GM12878 (cell line): ENCODE data around the gene CPT1C. TPM values are rescaled to one million over a fixed set of nuclear protein-coding genes. Genes with fewer than 3 reads are reported as not detected.

ENCODE experiments used
- ATF2 ChIP-seq: IDR thresholded peaks from 2 replicates; pipeline ENCODE4 v1.6.1; 2012; ENCODE audit warnings: low read length, inconsistent platforms
- ESRRA ChIP-seq: IDR thresholded peaks from 2 replicates; pipeline ENCODE4 v1.6.1; 2012; ENCODE audit warnings: mild to moderate bottlenecking, low read length, improper control_type of control experiment
- JUND ChIP-seq: IDR thresholded peaks from 2 replicates; pipeline ENCODE4 v1.6.1; 2012; ENCODE audit warnings: low read depth, mild to moderate bottlenecking, low read length, improper control_type of control experiment, moderate library complexity
- NR2C1 ChIP-seq: fragments of 450-650 bp; IDR thresholded peaks from 2 replicates; pipeline ENCODE4 v1.6.1; 2017; ENCODE audit warnings: antibody characterized with exemption, mild to moderate bottlenecking, moderate library complexity
- RAD51 ChIP-seq: fragments of 450-650 bp; IDR thresholded peaks from 2 replicates; pipeline ENCODE4 v1.6.1; 2016; ENCODE audit warnings: moderate library complexity, mild to moderate bottlenecking, inconsistent platforms
- SRF ChIP-seq, 2 experiments: IDR thresholded peaks; 2 replicates each; pipeline ENCODE4 v1.6.1; 2011; ENCODE audit warnings: low read depth in 2 of 2, low read length in 2 of 2, mild to moderate bottlenecking in 1 of 2, moderate library complexity in 1 of 2
- YBX1 ChIP-seq: fragments of 450-650 bp; IDR thresholded peaks from 2 replicates; pipeline ENCODE4 v1.6.1; 2016; ENCODE audit warnings: antibody characterized with exemption
- ZZZ3 ChIP-seq: IDR thresholded peaks from 2 replicates; pipeline ENCODE4 v1.6.1; 2011; ENCODE audit warnings: low read depth; ENCODE audit not compliant: control insufficient read depth, insufficient read length
- polyA plus RNA-seq, 11 experiments: library from polyadenylated mRNA; depleted of rRNA in 4 of 11; unstranded in 6 of 11; stranded (reverse) in 5 of 11; fragments of >200 nt; fragmentation: Nextera tagmentation in 4 of 11; fragmentation: Illumina TruSeq in 1 of 11; extraction: Ambion mirVana in 4 of 11; extraction: Trizol in 1 of 11; gene quantifications; 1 replicate in 1 of 11; 2 replicates in 10 of 11; pipeline versions ENCODE4 v1.2.1 to v1.2.3, GENCODE V29; 2011 to 2016; ENCODE audit warnings: inconsistent platforms in 2 of 11, missing spikeins in 2 of 11, low read depth in 1 of 11
- total RNA-seq, 4 experiments: library from RNA; depleted of rRNA in 3 of 4; stranded (reverse); fragments of >200 nt in 3 of 4; fragmentation: Illumina TruSeq in 1 of 4; extraction: Trizol in 1 of 4; gene quantifications; 2 replicates each; pipeline versions ENCODE4 v1.2.1 to v1.2.3, GENCODE V29; 2013 to 2021
- TF ChIP-seq, protein P1 (sequence below): fragments of 450-650 bp; formaldehyde crosslinking; IDR thresholded peaks from 2 replicates; pipeline ENCODE4 v1.5.0; 2022; ENCODE audit warnings: mild to moderate bottlenecking, missing genetic modification characterization

CPT1C gene
- total and polyA plus RNA-seq, 10 of the 15 experiments (the other 5 are each of a cell fraction or from before 2014, with no cell fraction given) = 0.04 to 0.56 (median 0.21) TPM; not detected in 3

- TF ChIP-seq JUND = no peak
- no peak for TF ChIP-seq ZZZ3
- no peak for TF ChIP-seq SRF (IDR thresholded peaks at IDR 0.05; ENCODE audit: low read depth in 2 of 2, low read length in 2 of 2)
- TF ChIP-seq ATF2 = no peak
- no peak for TF ChIP-seq RAD51
- no peak for TF ChIP-seq ESRRA
- TF ChIP-seq, protein P1, sequence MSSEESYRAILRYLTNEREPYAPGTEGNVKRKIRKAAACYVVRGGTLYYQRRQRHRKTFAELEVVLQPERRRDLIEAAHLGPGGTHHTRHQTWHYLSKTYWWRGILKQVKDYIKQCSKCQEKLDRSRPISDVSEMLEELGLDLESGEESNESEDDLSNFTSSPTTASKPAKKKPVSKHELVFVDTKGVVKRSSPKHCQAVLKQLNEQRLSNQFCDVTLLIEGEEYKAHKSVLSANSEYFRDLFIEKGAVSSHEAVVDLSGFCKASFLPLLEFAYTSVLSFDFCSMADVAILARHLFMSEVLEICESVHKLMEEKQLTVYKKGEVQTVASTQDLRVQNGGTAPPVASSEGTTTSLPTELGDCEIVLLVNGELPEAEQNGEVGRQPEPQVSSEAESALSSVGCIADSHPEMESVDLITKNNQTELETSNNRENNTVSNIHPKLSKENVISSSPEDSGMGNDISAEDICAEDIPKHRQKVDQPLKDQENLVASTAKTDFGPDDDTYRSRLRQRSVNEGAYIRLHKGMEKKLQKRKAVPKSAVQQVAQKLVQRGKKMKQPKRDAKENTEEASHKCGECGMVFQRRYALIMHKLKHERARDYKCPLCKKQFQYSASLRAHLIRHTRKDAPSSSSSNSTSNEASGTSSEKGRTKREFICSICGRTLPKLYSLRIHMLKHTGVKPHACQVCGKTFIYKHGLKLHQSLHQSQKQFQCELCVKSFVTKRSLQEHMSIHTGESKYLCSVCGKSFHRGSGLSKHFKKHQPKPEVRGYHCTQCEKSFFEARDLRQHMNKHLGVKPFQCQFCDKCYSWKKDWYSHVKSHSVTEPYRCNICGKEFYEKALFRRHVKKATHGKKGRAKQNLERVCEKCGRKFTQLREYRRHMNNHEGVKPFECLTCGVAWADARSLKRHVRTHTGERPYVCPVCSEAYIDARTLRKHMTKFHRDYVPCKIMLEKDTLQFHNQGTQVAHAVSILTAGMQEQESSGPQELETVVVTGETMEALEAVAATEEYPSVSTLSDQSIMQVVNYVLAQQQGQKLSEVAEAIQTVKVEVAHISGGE (CRISPR knock-in tag) = no peak
- no peak for TF ChIP-seq YBX1
- no peak for TF ChIP-seq NR2C1
These were observed 70.3 kb downstream of the CPT1C start (continued) for GRCh38 chr19:49761249-49761624.
